ENCODE measurements around the gene TSR1. TPM values are rescaled to one million over a fixed set of nuclear protein-coding genes. Genes with fewer than 3 reads are reported as not detected.

TSR1 gene
- total RNA-seq, 1 donor from 2014 or later, result 17.7 TPM

DNA sequence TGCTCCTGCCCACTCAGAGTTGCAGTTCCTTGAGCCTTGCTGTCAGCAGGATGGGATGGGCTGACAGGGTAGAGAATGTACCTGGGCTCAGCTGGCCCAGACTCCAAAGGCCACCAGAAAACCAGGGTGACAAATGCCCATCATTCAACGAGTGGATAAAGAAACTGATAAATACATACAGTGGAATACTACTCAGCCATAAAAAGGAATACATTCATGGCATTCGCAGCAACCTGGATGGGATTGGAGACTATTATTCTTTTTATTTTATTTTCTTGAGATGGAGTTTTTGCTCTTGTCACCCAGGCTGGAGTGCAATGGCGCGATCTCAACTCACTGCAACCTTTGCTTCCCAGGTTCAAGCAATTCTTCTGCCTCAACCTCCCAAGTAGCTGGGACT is 21.0 kb upstream of the TSR1 start:
- intact Hi-C loops (cut with DNase I), result no loop called here
- H3K4me1 ChIP-seq, result no peaks in the 10 kb centered on the region
- no peak overlapping the region for H3K4me3 ChIP-seq
- ATAC-seq (no peak), DNase-seq (no peak)
- no peaks in the 10 kb centered on the region for H3K27me3 ChIP-seq
- no peaks in the 10 kb centered on the region for H3K9me3 ChIP-seq
- H3K27ac ChIP-seq, result no peak overlapping the region
- H3K36me3 ChIP-seq, result no peaks in the 10 kb centered on the region
- TF ChIP-seq, protein P1, sequence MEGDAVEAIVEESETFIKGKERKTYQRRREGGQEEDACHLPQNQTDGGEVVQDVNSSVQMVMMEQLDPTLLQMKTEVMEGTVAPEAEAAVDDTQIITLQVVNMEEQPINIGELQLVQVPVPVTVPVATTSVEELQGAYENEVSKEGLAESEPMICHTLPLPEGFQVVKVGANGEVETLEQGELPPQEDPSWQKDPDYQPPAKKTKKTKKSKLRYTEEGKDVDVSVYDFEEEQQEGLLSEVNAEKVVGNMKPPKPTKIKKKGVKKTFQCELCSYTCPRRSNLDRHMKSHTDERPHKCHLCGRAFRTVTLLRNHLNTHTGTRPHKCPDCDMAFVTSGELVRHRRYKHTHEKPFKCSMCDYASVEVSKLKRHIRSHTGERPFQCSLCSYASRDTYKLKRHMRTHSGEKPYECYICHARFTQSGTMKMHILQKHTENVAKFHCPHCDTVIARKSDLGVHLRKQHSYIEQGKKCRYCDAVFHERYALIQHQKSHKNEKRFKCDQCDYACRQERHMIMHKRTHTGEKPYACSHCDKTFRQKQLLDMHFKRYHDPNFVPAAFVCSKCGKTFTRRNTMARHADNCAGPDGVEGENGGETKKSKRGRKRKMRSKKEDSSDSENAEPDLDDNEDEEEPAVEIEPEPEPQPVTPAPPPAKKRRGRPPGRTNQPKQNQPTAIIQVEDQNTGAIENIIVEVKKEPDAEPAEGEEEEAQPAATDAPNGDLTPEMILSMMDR (IDR thresholded peaks at IDR 0.05), result no peak

DNA sequence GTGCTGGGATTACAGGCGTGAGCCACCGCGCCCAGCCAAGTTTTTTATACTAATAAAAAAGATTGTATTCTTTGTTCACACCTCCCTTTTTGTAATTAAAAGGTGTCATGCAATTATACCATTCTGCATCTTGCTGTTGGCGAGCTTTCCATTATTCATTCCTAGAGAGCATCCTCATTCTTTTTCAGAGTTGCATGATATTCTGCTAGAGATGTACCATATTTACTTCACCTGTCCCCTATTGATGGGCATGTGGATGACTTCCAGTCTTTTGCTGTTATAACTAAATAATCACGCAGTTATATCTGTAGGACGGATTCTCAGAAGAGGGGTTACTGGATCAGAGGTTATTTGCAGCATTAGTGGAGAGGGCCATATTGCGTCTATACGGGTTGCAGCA is 18.1 kb upstream of the TSR1 start:
- Histone ChIP-seq H3K4me3 (no peak overlapping the region), H3K36me3 (no peaks in the 10 kb centered on the region), H3K4me1 (no peaks in the 10 kb centered on the region), H3K27ac (no peak overlapping the region), H3K27me3 (no peaks in the 10 kb centered on the region), H3K9me3 (no peaks in the 10 kb centered on the region)
- intact Hi-C loops (cut with DNase I), result no loop called here
- TF ChIP-seq, protein P1 (IDR thresholded peaks at IDR 0.05), result no peak
- no peak for DNase-seq
- ATAC-seq, result no peak

DNA sequence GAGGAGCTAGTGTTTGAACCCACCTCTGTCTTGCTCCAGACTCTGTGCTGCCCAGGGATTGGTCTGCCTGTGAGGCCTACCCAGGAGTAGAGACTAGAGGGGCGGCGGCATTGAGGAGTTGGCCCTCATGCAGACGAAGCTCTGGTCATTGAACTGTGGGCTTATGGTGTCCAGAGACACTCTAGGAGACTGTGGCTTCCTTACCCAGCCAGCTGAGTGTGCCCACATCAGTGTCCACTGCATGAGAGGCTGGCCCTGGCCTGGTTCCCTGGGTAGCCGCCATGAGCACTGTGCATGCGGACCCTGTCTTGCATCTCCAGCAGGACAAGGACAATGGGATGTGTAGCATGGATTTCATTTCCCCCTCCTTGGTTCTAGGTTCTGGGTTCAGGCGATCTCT is 15.0 kb upstream of the TSR1 start:
- Histone ChIP-seq H3K27me3 (no peaks in the 10 kb centered on the region), H3K9me3 (no peaks in the 10 kb centered on the region), H3K36me3 (no peaks in the 10 kb centered on the region), H3K4me1 (peaks cover 3% of the 10 kb centered on the region), H3K4me3 (no peak overlapping the region), H3K27ac (no peak overlapping the region)
- TF ChIP-seq, protein P1 (IDR thresholded peaks at IDR 0.05), result no peak
- no peak for ATAC-seq
- intact Hi-C loops (cut with DNase I), result no loop called here
- DNase-seq, result peak; percentile 39

DNA sequence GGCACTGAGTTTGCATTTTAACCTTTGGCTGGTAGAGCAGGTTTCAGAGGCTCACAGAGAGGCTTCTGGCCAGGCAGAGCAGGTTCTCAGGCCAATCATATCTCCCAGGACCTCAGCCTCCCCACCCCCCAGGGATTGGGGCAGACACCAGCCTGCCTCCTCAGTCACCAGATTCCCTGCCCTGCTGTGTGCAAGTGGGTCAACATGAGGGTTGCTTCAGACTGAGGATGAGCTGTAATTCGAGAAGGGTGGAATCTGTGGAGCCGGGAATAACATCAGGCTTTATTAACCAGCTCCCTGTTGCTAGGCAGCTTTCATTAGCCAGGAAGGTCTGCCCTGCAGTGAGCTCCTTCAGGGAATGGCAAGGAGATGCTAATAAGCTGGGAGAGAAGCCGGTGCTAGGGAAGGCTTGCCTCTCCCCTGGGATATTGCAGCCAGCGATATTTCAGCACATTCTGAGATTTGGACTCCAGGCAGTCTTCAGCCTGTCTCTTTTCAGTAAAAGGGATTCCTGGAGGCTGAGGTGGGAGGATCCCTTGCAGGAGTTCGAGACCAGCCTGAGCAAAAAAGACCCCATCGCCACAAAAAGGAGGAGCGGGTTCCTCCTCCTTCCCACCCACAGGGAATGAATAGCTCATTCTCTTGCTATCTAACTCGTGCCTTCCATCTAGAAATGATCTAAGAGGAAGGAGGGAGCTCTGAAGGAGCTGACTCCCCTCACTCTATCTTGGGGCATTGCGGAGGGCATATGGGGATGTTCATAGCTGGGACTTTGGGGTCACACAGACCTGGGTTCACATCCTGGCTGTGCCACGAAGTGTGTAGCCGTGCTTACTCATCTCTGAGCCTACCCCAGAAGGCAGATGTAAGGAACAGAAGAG is 11.8 kb upstream of the TSR1 start:
- DNase-seq (peak; percentile 67), ATAC-seq (peak; percentile 52)
- no peak overlapping the region for H3K27ac ChIP-seq
- TF ChIP-seq, protein P1 (IDR thresholded peaks at IDR 0.05), result no peak
- no peak overlapping the region for H3K4me3 ChIP-seq
- intact Hi-C loops (cut with DNase I), result no loop called here
- peaks cover 17% of the 10 kb centered on the region for H3K36me3 ChIP-seq
- no peaks in the 10 kb centered on the region for H3K9me3 ChIP-seq
- H3K27me3 ChIP-seq, result no peaks in the 10 kb centered on the region
- peaks cover 3% of the 10 kb centered on the region for H3K4me1 ChIP-seq

DNA sequence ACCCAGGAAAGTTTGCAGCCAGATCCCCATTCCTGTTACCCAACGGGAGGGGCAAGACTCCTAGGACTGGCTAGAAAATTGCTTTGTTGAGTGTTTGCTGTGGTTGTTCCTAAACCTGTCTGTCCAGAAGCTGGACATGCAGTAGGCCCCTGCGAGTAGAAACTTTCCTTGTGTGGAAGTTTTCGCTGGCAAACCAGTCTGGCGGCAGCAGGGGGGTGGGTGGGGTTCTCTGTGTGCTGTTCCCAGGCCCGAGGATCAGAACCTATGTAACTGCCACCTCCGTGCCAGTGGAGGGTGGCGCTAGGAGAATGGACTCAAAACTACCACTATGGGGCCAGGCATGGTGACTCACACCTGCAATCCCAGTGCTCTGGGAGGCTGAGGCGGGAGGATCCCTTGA is 10.2 kb upstream of the TSR1 start:
- TF ChIP-seq, protein P1 (IDR thresholded peaks at IDR 0.05), result no peak
- Histone ChIP-seq H3K36me3 (peaks cover 25% of the 10 kb centered on the region), H3K27me3 (no peaks in the 10 kb centered on the region), H3K27ac (no peak overlapping the region), H3K9me3 (no peaks in the 10 kb centered on the region), H3K4me3 (no peak overlapping the region), H3K4me1 (peaks cover 3% of the 10 kb centered on the region)
- intact Hi-C loops (cut with DNase I), result no loop called here
- DNase-seq (peak; percentile 74), ATAC-seq (peak; percentile 88)
